Body of pancreas (tissue), 4 donors: ENCODE data around the gene TENT4A.

ENCODE experiments used
- CTCF ChIP-seq, 7 experiments: fragments of 450-650 bp in 4 of 7; fragments of 200-600 bp in 3 of 7; sonication (generic) in 3 of 7; IDR thresholded peaks; one replicate each; pipeline ENCODE4 v1.5.1; 2016 to 2019; ENCODE audit warnings: antibody characterized with exemption in 7 of 7
- POLR2A ChIP-seq, 3 donors: fragments of 450-650 bp; IDR thresholded peaks; one replicate each; pipeline ENCODE4 v1.6.1; 2016; ENCODE audit warnings: antibody characterized with exemption in 3 of 3, mild to moderate bottlenecking in 2 of 3

GRCh38 chr5:6723122-6723815, 10.0 kb downstream of the TENT4A start:
- no peak for TF ChIP-seq CTCF (IDR thresholded peaks at IDR 0.05)
- no peak for TF ChIP-seq POLR2A (IDR thresholded peaks at IDR 0.05)
